GM18499 (cell line): ENCODE results near the gene GAGE12E.
"Not testable (repeated sequence)": the region's sequence is repeated elsewhere in the genome, so short reads cannot be mapped to it uniquely, and the experiment has no call there.

Experiments used
- ATAC-seq: cut with Tn5 transposase; IDR thresholded peaks from one replicate; pipeline ENCODE4 v1.9.1; 2021; ENCODE audit warnings: moderate number of reproducible peaks; ENCODE audit not compliant: insufficient read depth, unreplicated experiment

The GAGE12E gene

DNA sequence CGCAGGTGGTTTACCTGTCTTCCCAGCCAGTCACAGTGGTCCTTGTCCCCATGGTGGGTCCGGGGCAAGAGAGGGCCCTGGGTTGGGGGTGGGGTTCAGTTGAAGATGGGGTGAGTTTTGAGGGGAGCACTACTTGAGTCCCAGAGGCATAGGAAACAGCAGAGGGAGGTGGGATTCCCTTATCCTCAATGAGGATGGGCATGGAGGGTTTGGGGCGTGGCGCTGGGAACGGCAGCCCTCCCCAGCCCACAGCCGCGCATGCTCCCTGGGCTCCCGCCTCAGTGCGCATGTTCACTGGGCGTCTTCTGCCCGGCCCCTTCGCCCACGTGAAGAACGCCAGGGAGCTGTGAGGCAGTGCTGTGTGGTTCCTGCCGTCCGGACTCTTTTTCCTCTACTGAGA lies at the start of gene GAGE12E:
GAGE12E (plus strand) TSS at position 301 of the 400 bp plus-strand sequence. CDS start 1,155 bp downstream, outside the sequence.
- not testable (repeated sequence) for ATAC-seq

DNA sequence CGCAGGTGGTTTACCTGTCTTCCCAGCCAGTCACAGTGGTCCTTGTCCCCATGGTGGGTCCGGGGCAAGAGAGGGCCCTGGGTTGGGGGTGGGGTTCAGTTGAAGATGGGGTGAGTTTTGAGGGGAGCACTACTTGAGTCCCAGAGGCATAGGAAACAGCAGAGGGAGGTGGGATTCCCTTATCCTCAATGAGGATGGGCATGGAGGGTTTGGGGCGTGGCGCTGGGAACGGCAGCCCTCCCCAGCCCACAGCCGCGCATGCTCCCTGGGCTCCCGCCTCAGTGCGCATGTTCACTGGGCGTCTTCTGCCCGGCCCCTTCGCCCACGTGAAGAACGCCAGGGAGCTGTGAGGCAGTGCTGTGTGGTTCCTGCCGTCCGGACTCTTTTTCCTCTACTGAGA lies 19.2 kb upstream of the GAGE12E start, which contains the start of gene GAGE12C:
GAGE12C (plus strand) TSS at position 301 of the 400 bp plus-strand sequence. CDS start 1,155 bp downstream, outside the sequence.
- ATAC-seq = not testable (repeated sequence)

DNA sequence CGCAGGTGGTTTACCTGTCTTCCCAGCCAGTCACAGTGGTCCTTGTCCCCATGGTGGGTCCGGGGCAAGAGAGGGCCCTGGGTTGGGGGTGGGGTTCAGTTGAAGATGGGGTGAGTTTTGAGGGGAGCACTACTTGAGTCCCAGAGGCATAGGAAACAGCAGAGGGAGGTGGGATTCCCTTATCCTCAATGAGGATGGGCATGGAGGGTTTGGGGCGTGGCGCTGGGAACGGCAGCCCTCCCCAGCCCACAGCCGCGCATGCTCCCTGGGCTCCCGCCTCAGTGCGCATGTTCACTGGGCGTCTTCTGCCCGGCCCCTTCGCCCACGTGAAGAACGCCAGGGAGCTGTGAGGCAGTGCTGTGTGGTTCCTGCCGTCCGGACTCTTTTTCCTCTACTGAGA lies 9.7 kb upstream of the GAGE12E start, which contains the start of gene GAGE12D:
GAGE12D (plus strand) TSS at position 301 of the 400 bp plus-strand sequence. CDS start 1,155 bp downstream, outside the sequence.
- not testable (repeated sequence) for ATAC-seq

DNA sequence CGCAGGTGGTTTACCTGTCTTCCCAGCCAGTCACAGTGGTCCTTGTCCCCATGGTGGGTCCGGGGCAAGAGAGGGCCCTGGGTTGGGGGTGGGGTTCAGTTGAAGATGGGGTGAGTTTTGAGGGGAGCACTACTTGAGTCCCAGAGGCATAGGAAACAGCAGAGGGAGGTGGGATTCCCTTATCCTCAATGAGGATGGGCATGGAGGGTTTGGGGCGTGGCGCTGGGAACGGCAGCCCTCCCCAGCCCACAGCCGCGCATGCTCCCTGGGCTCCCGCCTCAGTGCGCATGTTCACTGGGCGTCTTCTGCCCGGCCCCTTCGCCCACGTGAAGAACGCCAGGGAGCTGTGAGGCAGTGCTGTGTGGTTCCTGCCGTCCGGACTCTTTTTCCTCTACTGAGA lies 9.5 kb downstream of the GAGE12E start, which contains the start of gene GAGE12F:
GAGE12F (plus strand) TSS at position 301 of the 400 bp plus-strand sequence. CDS start 1,155 bp downstream, outside the sequence.
- ATAC-seq = not testable (repeated sequence)

- ATAC-seq = not testable (repeated sequence)
These were observed 17.6 kb downstream of the GAGE12E start for GRCh38 chrX:49568728-49569127.

DNA sequence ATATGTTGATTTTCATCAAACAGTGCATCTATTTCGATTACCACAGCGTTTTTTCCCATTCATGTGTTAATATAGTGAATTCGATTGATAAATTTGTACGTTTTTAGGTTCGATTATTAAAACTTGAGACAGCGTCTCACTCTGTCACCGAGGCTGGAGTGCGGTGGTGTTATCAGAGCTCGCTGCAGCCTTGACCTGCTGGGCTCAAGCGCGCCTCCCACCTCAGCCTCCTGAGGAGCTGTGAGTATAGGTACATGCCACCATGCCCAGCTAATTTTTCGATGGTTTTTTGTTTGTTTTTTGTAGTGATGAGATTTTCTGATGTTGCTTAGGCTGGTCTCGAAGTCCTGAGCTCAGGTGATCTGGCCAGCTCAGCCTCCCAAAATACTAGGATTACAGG lies 18.1 kb downstream of the GAGE12E start:
- ATAC-seq = not testable (repeated sequence)

DNA sequence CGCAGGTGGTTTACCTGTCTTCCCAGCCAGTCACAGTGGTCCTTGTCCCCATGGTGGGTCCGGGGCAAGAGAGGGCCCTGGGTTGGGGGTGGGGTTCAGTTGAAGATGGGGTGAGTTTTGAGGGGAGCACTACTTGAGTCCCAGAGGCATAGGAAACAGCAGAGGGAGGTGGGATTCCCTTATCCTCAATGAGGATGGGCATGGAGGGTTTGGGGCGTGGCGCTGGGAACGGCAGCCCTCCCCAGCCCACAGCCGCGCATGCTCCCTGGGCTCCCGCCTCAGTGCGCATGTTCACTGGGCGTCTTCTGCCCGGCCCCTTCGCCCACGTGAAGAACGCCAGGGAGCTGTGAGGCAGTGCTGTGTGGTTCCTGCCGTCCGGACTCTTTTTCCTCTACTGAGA lies 19.0 kb downstream of the GAGE12E start, which contains the start of gene GAGE12G:
GAGE12G (plus strand) TSS at position 301 of the 400 bp plus-strand sequence. CDS start 1,155 bp downstream, outside the sequence.
- ATAC-seq = not testable (repeated sequence)

DNA sequence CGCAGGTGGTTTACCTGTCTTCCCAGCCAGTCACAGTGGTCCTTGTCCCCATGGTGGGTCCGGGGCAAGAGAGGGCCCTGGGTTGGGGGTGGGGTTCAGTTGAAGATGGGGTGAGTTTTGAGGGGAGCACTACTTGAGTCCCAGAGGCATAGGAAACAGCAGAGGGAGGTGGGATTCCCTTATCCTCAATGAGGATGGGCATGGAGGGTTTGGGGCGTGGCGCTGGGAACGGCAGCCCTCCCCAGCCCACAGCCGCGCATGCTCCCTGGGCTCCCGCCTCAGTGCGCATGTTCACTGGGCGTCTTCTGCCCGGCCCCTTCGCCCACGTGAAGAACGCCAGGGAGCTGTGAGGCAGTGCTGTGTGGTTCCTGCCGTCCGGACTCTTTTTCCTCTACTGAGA lies 28.6 kb downstream of the GAGE12E start, which contains the start of gene GAGE12H:
GAGE12H (plus strand) TSS at position 301 of the 400 bp plus-strand sequence. CDS start 1,155 bp downstream, outside the sequence.
- not testable (repeated sequence) for ATAC-seq

GRCh38 chrX:49589196-49589595 lies 38.1 kb downstream of the GAGE12E start, which contains the start of gene GAGE2A:
Gene GAGE2A, plus strand, starts transcription at chrX:49589496. Its CDS starts 1,155 bp downstream, at chrX:49590651.
- ATAC-seq = not testable (repeated sequence)

DNA sequence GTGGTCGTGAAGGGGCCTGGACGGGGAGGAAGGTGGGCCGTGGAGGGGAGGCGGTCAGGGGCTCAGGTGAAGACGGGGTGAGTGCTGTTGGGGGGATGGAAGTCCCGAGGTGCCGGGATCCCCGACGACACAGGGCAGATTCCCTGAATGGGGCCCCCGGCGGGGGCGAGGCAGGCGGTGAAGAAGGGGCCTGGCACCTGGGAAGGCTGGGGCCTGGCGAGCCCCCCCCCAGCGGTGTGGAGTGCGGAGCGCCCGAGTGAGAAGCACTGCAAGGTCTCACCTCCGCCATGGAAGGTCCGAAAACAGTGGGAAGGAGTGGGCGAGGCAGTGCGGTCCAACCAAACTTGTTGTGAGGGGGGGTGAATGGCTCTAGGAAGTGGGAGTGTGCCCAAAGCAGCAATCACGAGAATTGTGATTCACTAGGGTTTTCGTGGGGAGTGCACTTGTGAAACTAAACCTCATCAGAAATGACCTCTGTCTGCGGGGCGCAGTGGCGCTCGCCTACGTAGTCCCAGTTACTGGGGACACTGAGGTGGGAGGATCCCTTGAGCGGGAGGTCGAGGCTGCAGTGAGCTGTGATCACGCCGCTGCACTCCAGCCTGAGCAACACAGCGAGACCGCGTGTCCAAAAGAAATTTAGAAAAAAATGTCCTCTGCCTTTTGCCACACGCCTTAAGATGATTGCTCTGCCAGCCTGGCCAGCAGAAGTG lies 38.8 kb downstream of the GAGE12E start:
- ATAC-seq = not testable (repeated sequence)

DNA sequence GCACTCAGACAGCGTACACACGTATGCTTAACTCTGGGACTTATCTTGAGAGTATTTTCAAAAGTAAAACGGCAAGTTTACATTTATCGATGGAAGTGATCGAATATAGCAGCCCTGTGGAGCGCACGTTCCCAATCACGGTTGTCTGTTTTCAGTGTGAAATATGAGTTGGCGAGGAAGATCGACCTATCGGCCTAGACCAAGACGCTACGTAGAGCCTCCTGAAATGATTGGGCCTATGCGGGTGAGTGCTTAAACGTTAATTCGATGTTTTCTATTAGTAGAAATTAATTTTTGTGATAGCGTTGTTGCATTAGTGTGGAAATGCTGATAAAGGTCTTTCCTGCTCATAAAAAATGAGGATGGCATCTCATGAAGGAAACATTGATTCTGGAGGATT lies 39.4 kb downstream of the GAGE12E start:
- ATAC-seq = not testable (repeated sequence)

DNA sequence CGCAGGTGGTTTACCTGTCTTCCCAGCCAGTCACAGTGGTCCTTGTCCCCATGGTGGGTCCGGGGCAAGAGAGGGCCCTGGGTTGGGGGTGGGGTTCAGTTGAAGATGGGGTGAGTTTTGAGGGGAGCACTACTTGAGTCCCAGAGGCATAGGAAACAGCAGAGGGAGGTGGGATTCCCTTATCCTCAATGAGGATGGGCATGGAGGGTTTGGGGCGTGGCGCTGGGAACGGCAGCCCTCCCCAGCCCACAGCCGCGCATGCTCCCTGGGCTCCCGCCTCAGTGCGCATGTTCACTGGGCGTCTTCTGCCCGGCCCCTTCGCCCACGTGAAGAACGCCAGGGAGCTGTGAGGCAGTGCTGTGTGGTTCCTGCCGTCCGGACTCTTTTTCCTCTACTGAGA lies 47.6 kb downstream of the GAGE12E start, which contains the start of gene GAGE1:
GAGE1 (plus strand) TSS at position 301 of the 400 bp plus-strand sequence. CDS start 1,155 bp downstream, outside the sequence.
- not testable (repeated sequence) for ATAC-seq
